ENCODE data around the gene CDH23.

GRCh38 chr10:71381611-71382010 lies 15.1 kb upstream of the CDH23 start:
- TF ChIP-seq POLR2A (IDR thresholded peaks at IDR 0.05; ENCODE audit: low read length) (no peak), GATA1 (IDR thresholded peaks at IDR 0.05; ENCODE audit: low read depth, low read length) (no peak)

All from erythroblast (primary cell).